HFF-Myc (cell line): ENCODE measurements around the gene EFR3B.

Experiments used
- DNase-seq: peaks from one replicate; pipeline ENCODE4 v3.0.0-alpha.2; 2011; ENCODE audit warnings: low read depth; ENCODE audit errors: extremely low read depth
- H3K4me3 ChIP-seq: replicated peaks from 2 replicates; pipeline ENCODE4 v1.5.1; 2011; ENCODE audit warnings: low read depth, mild to moderate bottlenecking, control low read depth, low read length
- TF ChIP-seq, protein P1 (sequence below): IDR thresholded peaks from 2 replicates; pipeline ENCODE4 v1.5.1; 2012; ENCODE audit warnings: mild to moderate bottlenecking, low read depth, low read length, control low read depth; ENCODE audit errors: missing control alignments

Gene EFR3B

DNA sequence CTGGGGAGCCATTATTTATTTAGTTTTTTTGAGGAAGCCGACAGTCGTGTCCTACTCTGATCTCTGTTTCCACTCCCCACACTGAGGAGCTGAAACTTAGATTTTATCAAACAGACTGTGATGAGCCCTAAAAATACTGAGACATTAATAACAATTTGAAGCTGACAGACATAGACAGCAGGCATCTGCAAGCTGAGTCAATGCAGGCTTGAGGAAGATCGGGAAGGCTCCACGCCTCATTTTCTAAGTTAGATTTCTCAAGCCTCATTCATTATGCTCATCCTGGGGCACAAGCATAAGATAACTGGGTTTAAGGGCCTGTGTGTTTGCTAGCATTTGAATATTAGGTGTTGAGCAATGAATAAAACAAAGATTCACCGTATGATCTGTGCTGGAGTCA lies 26.3 kb downstream of the EFR3B start:
- TF ChIP-seq, protein P1, sequence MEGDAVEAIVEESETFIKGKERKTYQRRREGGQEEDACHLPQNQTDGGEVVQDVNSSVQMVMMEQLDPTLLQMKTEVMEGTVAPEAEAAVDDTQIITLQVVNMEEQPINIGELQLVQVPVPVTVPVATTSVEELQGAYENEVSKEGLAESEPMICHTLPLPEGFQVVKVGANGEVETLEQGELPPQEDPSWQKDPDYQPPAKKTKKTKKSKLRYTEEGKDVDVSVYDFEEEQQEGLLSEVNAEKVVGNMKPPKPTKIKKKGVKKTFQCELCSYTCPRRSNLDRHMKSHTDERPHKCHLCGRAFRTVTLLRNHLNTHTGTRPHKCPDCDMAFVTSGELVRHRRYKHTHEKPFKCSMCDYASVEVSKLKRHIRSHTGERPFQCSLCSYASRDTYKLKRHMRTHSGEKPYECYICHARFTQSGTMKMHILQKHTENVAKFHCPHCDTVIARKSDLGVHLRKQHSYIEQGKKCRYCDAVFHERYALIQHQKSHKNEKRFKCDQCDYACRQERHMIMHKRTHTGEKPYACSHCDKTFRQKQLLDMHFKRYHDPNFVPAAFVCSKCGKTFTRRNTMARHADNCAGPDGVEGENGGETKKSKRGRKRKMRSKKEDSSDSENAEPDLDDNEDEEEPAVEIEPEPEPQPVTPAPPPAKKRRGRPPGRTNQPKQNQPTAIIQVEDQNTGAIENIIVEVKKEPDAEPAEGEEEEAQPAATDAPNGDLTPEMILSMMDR, result no peak
- no peak overlapping the region for H3K4me3 ChIP-seq
- no peak for DNase-seq

DNA sequence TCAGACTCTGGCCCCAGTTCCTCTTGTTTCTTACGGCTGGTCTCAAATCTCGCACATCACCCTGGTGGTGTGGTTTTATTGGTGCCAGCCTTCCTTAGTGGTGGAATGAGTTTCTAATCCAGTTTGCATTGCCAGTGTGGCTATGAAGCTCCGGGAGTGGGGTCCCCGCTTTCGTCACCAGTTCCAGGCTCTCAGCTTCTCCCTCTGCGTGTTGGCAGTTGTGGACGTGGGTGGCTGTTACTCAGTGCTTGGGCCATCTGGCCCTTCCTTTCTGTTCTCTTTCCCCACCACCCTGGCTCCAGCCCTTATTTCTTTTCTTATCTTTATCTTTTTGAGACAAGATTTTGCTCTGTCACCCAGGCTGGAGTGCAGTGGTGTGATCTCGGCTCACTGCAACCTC lies 30.1 kb downstream of the EFR3B start:
- TF ChIP-seq, protein P1, result no peak
- no peak for DNase-seq
- no peak overlapping the region for H3K4me3 ChIP-seq

DNA sequence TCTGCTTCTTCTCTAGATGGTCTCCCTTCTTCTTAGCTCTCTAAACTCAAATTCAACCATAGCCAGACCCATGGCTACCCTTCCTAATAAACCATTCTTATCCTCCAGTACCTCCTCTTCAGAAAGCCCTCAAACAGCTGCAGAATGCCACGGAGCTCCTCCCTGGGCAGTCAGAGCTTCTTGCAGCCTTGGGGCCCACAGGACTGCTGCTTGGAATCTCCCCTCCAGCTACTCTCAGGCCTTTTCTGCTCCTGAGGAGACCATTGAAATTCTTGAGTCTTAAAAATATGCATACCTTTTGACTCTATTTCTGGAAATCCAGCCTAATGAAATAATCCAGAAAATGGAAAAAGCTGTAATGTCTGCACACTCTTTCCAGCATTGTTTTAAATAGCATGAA lies 30.7 kb downstream of the EFR3B start:
- H3K4me3 ChIP-seq, result no peak overlapping the region
- DNase-seq, result no peak
- TF ChIP-seq, protein P1, result no peak

- DNase-seq, result no peak
- H3K4me3 ChIP-seq, result no peak overlapping the region
- TF ChIP-seq, protein P1, result no peak
Measured at GRCh38 chr2:25073025-25073424, 31.1 kb downstream of the EFR3B start.

- TF ChIP-seq, protein P1, result no peak
- no peak for DNase-seq
- no peak overlapping the region for H3K4me3 ChIP-seq
Measured at GRCh38 chr2:25073914-25074313, 32.0 kb downstream of the EFR3B start.

DNA sequence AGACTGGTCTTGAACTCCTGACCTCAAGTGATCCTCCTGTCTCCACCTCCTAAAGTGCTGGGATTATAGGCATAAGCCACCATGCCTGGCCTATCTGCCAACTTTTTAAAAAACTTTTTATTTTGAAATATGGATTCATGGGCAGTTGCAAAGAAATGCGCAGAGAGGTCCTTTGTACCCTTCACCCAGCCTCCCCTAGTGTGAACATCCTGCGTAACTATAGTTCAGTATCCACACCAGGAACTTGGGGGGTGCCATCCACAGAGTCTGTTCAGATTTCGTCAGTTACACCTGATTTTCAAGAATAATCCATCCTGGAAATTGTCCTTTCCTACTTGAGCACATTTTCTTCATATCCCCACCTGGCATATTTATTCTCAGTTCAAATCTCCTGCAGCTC lies 33.0 kb downstream of the EFR3B start:
- TF ChIP-seq, protein P1, result no peak
- no peak for DNase-seq
- no peak overlapping the region for H3K4me3 ChIP-seq

- TF ChIP-seq, protein P1, result no peak
- DNase-seq, result no peak
- no peak overlapping the region for H3K4me3 ChIP-seq
Measured at GRCh38 chr2:25076749-25077148, 34.9 kb downstream of the EFR3B start.
